Fibroblast of upper back skin (primary cell): ENCODE data around the gene GRID2.

Source experiments
- DNase-seq: peaks from one replicate; pipeline ENCODE4 v3.0.0-alpha.2; 2013

The GRID2 gene

DNA sequence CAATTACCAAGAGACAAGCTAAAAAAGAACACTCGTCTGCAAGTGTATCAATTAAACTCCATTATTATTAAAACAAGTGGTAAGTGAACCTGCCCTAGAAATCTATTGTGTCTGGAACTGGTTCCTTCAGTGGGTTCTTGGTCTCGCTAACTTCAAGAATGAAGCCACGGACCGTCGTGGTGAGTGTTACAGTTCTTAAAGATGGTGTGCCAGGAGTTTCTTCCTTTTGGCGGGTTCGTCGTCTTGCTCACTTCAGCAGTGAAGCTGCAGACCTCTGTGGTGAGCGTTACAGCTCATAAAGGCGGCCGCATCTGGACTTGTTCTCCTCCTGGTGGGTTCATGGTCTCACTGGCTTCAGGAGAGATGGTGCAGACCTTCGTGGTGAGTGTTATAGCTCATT is 231.8 kb downstream of the GRID2 start:
- DNase-seq = no peak

DNA sequence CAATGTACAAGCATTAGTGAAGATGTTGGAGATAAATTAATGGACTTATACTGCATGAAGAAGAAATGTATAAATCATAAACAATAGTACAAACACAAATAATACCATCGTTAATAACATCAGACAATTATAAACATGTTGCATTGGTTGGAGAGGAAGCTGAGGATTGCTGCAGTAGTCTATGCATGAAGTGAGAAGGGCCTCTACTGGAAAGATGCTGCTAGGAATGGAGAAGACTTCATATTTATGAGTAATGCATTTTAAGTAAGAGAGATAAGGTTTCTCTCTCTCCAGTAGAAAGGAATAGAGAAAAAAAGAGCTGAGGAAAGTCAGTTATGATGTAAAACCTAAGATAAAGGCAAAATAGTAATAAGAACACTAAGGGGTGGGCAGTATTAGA is 247.8 kb downstream of the GRID2 start:
- DNase-seq = no peak

- DNase-seq = no peak
Measured at GRCh38 chr4:92566269-92566668, 262.5 kb downstream of the GRID2 start.

GRCh38 chr4:92580816-92581215 is 277.1 kb downstream of the GRID2 start:
- DNase-seq = no peak

DNA sequence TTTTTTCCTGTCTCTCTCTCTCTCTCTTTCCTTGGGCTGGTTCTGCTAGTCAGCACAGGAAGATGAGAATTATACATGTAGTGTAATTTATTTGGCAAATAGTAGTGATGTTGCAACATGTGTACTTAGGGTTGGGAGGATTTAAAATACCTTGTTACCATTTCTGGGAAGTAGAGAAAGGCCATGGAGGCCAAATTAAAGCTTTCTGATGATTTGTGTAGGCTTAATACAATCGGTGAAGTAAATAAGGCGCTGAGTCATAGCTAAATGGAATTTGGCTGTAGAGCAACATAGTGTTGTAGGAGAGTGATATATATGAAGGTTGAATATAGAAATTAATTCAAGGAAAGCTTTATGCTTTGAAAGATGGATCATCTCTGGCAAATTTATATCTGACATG is 295.3 kb downstream of the GRID2 start:
- no peak for DNase-seq

DNA sequence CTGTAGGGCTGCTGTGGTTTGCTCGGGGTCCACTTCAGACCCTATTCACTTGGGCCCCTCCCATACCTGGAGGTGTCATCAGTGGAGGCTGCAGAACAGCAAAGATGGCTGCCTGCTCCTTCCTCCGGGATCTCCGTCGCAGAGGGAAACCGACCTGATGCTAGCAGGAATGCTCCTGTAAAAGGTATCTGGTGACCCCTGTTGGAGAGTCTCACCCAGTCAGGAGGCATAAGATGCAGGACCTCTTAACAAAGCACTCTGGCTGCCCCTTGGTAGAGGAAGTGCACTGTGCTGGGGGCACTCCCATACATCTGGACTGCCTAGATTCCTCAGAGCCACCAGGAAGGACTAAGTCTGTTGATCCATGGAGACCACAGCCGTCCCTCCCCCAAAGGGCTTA is 296.9 kb downstream of the GRID2 start:
- no peak for DNase-seq

DNA sequence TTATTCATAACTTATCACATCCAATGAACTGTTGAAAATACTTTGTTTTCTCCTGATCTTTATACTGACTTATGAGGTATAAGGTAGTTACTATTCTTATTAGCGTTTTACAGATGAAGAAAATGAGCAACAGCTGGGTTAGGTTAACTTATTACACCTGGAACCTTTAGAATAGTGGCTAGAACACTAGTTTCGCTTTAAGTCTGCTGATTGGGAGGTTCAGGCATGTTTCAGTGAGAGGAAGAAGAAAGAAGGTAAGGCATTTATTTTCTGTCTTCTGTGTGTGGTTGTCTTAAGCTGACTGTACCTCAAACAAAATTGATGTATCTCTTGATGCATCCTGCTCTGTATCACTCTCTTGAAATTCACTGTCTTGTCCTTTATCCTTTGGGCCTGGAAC is 302.5 kb downstream of the GRID2 start:
- no peak for DNase-seq

DNA sequence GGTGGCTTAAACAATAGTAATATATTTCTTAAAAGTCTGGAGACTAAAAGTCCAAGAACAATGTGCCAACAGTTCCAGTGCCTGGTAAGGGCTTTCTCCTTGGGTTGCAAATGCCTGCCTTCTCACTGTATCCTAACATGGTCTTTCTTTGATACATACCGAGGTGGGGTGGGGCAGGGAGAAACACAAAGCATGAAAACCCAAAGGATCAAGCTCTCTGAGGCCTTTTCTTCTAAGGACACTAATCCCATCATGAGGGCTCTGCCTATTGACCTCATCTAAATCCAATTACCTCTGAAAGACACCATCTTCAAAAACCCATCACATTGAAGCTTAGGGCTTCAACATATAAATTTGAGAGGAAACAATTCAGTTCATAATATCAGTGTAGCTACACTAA is 311.3 kb downstream of the GRID2 start:
- no peak for DNase-seq

DNA sequence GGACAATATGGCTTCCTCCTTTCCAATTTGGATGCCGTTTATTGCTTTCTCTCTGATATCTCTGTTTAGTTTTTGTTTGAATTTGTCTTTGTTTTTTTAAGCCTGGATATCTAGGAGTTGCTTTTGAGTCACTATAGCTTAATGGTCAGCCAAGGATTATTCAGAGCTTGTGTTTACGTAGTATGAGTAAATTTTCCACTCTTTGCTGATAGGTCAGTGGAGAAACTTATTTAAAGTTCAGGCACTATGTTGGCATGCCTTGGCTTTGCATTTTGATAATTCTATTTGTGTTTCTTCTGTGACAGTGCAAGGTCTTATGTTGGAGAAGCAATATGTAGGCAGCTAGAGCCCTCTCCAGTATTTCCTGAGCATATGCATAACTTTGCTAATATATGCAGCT is 315.2 kb downstream of the GRID2 start:
- no peak for DNase-seq

DNA sequence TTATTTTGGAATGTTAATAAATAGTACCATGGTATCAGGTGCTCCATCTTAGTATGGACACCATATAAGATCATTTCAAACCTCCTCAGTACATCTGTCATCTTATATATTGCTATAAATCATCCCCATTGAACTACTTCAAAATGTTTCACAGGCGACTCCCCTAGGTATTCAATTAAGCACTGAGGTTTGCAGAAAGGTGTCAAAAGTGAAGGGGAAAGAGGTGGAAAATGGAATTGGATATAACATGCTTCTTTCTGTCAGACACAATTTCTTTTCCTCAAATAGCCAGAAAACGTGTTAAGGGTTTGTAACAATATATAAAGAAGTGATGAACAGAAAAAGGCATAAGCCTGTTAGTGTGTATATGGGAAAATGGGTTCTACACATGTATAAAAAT is 325.5 kb downstream of the GRID2 start:
- no peak for DNase-seq

DNA sequence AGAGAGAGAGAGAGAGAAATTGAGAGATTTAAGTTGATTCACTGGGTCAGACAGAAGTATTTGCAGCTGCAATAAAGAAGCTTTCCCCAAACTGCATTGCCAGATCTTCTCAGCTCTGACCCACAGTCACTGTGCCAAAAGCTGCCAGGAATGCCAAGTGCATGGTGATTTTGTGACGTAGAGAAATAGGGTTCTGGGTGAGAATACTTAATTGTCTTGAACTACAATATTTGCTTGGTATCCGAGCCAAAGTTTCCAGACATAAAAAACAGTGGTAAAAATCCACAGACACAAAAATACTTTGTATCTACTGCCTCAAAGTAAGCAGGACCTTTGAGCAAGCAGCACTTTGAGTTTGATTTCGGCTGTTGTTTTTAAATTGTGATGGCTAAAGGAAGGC is 331.1 kb downstream of the GRID2 start:
- no peak for DNase-seq

DNA sequence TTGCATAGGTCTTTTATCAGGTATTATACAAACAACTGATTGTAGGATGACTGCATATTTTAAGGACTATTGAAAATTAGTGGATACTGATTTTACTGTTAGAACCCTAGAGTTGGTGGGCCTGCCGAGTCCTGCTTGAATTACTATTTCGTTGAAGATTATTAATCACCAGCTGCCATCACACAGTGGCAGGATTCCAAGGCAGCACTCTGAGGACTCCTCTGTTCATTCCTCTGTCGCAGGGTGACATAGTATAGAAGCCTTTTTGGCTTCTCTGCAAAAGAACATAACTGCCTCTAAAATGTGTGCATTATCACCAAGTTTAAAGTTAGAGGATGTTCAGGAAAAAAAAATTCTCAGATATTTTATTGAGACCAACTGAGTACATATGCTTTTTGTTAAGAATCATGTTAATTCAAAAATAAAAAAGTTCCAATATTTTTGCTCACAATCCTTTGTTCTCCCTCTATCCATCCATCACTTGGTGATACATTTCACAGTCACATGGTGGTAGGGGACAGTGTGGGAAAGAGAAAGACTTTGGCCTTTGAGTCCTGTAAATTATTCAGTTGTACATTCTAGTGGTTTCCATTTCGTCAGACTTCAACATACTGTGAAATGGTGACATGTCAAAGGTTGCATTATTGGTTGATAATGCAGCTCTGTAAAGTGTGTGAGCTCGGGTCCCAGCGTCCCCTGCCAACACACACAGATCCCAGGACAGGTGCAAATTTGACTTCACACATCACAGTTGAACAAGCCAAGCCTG is 332.5 kb downstream of the GRID2 start:
- no peak for DNase-seq

DNA sequence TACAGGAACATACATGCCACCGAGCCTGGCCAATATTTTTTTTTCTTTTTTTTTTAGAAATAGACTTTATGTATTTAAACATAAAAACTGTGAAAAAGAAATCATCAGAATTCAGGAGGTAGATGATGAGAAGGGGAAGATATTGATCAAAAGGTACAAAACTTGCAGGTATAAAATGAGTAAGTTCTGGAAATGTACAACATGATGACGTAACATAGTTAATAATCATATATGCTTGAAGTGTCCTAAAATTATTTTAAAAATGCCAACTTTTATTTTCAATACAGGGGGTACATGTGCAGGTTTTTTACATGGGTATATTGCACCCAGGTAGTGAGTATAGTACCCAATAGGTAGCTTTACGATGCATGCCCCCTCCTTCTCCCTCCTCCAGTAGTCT is 337.6 kb downstream of the GRID2 start:
- DNase-seq = no peak

- no peak for DNase-seq
Measured at GRCh38 chr4:92646826-92647225, 343.1 kb downstream of the GRID2 start.

GRCh38 chr4:92651536-92651935 is 347.8 kb downstream of the GRID2 start:
- no peak for DNase-seq

DNA sequence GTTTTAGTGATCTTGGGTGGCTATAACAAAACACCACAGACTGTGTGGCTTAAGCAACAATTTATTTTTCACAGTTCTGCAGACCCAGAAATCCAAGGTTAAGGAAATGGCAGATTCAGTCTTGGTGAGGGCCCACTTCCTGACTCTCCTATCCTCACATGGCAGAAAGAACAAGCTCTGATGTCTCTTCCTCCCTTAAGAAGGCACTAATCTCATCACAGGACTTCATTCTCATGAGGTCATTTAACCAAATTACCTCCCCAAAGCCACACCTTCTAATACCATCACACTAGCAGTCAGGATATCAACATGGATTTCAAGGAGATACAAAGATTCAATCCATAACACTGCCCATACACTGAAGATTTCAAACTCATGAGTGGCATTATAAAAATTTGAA is 350.3 kb downstream of the GRID2 start:
- DNase-seq = no peak

DNA sequence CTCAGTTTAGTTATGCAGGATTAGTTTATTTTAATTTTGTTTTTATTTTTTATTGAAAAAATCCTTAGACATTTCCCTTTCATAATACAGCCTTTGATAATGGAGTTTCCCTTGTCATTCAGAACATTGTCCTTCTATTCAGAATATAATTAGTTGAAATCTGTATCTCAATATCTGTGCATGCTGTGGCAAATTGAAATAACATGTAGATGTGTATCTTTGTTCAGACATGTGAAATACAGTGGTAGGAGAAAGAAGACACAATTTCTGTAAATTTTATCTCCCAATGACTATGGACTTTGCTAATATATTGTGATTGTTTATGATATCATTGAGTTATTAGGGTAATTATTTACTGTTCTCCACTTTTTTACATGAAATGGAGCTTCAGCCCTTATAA is 353.9 kb downstream of the GRID2 start:
- DNase-seq = no peak

- no peak for DNase-seq
Measured at GRCh38 chr4:92658318-92658717, 354.6 kb downstream of the GRID2 start.

DNA sequence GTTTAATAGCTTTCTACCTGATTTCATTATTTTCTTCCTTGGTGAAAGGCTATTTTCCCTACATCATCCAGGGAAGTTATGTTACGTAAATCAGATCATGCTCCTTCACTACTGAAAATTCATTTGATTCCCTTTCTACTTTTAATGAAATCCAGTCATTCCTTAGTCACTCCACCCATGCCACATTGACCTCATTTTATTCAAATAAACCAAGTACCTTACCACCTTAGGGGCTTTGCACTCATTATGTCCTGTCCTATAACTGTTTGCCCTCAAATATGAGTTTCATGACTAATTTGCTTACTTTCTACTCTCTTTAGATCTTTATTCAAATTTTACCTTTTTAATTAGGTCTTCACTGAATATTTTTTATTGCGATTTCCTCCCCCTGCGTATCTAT is 374.0 kb downstream of the GRID2 start:
- no peak for DNase-seq

- no peak for DNase-seq
Measured at GRCh38 chr4:92678292-92678691, 374.5 kb downstream of the GRID2 start.

- no peak for DNase-seq
Measured at GRCh38 chr4:92679149-92679548, 375.4 kb downstream of the GRID2 start.

GRCh38 chr4:92714640-92715039 is 410.9 kb downstream of the GRID2 start:
- DNase-seq = no peak

GRCh38 chr4:92733231-92733630 is 429.5 kb downstream of the GRID2 start:
- DNase-seq = no peak

DNA sequence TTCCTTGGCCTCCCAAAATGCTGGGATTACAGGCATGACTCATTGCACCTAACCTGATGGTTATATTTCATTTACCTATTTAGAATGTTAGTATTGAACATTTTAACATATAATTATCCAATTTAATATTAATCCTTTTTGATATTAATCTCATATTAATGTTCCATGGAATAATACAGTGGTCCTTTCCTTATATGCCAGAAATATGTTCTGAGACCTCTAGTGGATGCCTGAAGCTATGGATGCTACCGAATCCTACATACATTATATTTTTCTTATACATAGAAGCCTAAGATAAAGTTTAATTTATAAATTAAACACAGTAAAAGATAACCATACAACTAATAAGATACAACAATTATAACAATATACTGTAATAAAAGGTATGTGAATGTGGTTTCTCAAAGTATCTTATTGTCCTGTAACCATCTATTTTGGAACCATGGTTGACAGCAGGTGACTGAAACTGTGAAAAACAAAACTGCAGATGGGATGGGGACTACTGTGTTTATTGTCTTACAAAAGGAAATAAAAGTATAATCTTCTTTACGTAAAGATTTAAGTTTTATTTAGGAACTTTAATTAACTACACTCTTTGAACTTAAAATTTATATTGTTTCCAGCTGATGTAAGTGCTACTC is 431.4 kb downstream of the GRID2 start:
- no peak for DNase-seq

DNA sequence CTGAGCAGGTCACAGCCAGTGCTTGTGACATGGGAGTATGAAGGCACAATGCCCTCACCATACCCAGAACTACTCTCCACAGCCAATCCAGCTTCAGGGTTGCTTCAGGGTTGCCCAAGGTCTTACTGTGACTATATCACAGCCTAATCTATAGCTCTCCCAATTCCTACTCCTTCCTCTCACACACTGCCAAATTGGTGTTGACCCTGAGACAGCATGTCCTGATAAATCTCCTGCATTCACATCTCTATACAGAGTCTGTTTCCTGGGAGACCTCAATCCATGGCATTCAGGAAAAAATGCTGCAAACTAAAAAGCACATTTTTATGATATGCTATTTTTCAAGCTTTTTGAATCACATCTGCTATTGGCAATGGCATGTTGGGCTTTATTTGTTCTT is 456.7 kb downstream of the GRID2 start:
- DNase-seq = no peak
